ENCODE measurements around the gene PTRHD1. TPM values are rescaled to one million over a fixed set of nuclear protein-coding genes. Genes with fewer than 3 reads are reported as not detected.

The PTRHD1 gene
- total RNA-seq, 1 experiment from 2014 or later: 35.1 TPM

- Mint-ChIP-seq H3K27ac (ENCODE audit: low read depth, unreplicated experiment) (no peak overlapping the region), H3K27me3 (ENCODE audit: insufficient read depth, unreplicated experiment) (no peaks in the 10 kb centered on the region), H3K4me3 (ENCODE audit: unreplicated experiment) (no peak overlapping the region), H3K36me3 (ENCODE audit: insufficient read depth, unreplicated experiment) (peaks cover 40% of the 10 kb centered on the region), H3K4me1 (ENCODE audit: insufficient read depth, unreplicated experiment) (no peaks in the 10 kb centered on the region), H3K9me3 (ENCODE audit: unreplicated experiment) (no peaks in the 10 kb centered on the region)
- no peak for DNase-seq (ENCODE audit: unreplicated experiment)
- ChIA-PET CTCF (interaction anchor here (0.7 to 8.1 kb wide), 8 partner anchors 10 to 941 kb away, joined by 3 to 108 read pairs (median 3); no protein-coding TSS in a partner anchor), POLR2A (no interaction called here)
- TF ChIP-seq CTCF (IDR thresholded peaks at IDR 0.05; ENCODE audit: unreplicated experiment): no peak
- no TSS peak for BruUV-seq (replicated peaks)
- intact Hi-C loops (cut with micrococcal nuclease): loop anchor here (5.0 to 10.0 kb wide), 2 partner anchors 371 to 601 kb away; no protein-coding TSS in a partner anchor
Measured at GRCh38 chr2:24825883-24826772, 32.9 kb upstream of the PTRHD1 start.

- Mint-ChIP-seq H3K9me3 (ENCODE audit: unreplicated experiment) (no peaks in the 10 kb centered on the region), H3K27me3 (ENCODE audit: insufficient read depth, unreplicated experiment) (no peaks in the 10 kb centered on the region), H3K27ac (ENCODE audit: low read depth, unreplicated experiment) (no peak overlapping the region), H3K36me3 (ENCODE audit: insufficient read depth, unreplicated experiment) (peaks cover 44% of the 10 kb centered on the region), H3K4me1 (ENCODE audit: insufficient read depth, unreplicated experiment) (no peaks in the 10 kb centered on the region), H3K4me3 (ENCODE audit: unreplicated experiment) (no peak overlapping the region)
- BruUV-seq (replicated peaks): no TSS peak
- DNase-seq (ENCODE audit: unreplicated experiment): peak; percentile 34
- ChIA-PET POLR2A (no interaction called here), CTCF (interaction anchor here (0.6 to 8.1 kb wide), 13 partner anchors 9 to 416 kb away, joined by 3 to 108 read pairs (median 3); partner anchors contain the start of genes CENPO and PTRHD1)
- intact Hi-C loops (cut with micrococcal nuclease): loop anchor here (5.0 to 10.0 kb wide), 2 partner anchors 372 to 600 kb away; no protein-coding TSS in a partner anchor
- peak; percentile 54 for TF ChIP-seq CTCF (IDR thresholded peaks at IDR 0.05; ENCODE audit: unreplicated experiment)
Measured at GRCh38 chr2:24824966-24825882, 32.0 kb upstream of the PTRHD1 start.

DNA sequence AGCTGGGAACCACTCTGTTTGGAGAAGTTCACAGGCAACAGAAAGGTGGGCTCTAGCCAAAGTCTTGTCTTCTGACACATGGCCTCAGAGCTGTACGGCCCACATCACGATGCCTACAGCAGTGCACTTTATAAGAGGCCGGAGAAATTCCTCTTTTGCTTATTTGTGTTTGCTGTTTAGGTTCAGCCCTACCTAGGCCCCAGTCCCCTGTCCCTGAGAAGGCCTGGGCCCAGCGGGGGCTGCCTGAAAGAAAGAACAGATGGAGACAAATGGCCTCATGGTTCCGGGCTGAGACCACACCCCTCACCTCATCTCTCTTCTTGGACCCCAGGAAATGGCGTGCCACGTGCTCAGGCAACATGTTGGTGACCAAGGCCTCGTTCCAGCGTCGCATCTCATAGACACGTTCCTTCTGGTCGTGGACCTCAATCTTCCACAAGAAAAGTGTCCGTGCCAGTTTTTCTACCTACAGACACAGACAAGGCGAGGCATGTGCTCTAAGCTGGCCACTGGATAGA is 30.9 kb upstream of the PTRHD1 start:
- POLR2A ChIA-PET: no interaction called here
- Mint-ChIP-seq H3K36me3 (ENCODE audit: insufficient read depth, unreplicated experiment) (peaks cover 40% of the 10 kb centered on the region), H3K9me3 (ENCODE audit: unreplicated experiment) (no peaks in the 10 kb centered on the region), H3K4me3 (ENCODE audit: unreplicated experiment) (no peak overlapping the region), H3K4me1 (ENCODE audit: insufficient read depth, unreplicated experiment) (no peaks in the 10 kb centered on the region), H3K27me3 (ENCODE audit: insufficient read depth, unreplicated experiment) (no peaks in the 10 kb centered on the region), H3K27ac (ENCODE audit: low read depth, unreplicated experiment) (no peak overlapping the region)
- TF ChIP-seq CTCF (IDR thresholded peaks at IDR 0.05; ENCODE audit: unreplicated experiment): no peak
- DNase-seq (ENCODE audit: unreplicated experiment): no peak
- CTCF ChIA-PET: interaction anchor here (0.6 to 8.1 kb wide), 9 partner anchors 11 to 415 kb away, joined by 3 to 108 read pairs (median 3); partner anchors contain the start of genes CENPO and PTRHD1
- intact Hi-C loops (cut with micrococcal nuclease): loop anchor here (10.0 kb wide), 1 partner anchor 599 kb away; no protein-coding TSS in a partner anchor
- BruUV-seq (replicated peaks): no TSS peak

All from MCF 10A (cell line).